K562 (cell line): ENCODE data around the gene LRP4. TPM values are rescaled to one million over a fixed set of nuclear protein-coding genes. Genes with fewer than 3 reads are reported as not detected.

Source experiments
- ATAC-seq: fragments of 200-7000 bp; cut with Tn5 transposase; 3 replicates; pipeline ENCODE4 v1.9.1; 2020; ENCODE audit warnings: moderate library complexity
- BruUV-seq: library from RNA; stranded (reverse); fragments of 400-500 nt; replicated peaks from 2 replicates; lab custom pipeline; 2021; lab: Mats Ljungman, UMichigan
- CTCF ChIA-PET: fragments of 300-600 bp; formaldehyde crosslinking; extraction: SDS; loops from one replicate; lab custom pipeline; 2021; ENCODE audit warnings: low intra/inter-chr PET ratio; lab: Yijun Ruan, JAX
- POLR2A ChIA-PET: fragments of 300-600, 350-650 bp; sonication (Branson Sonifier 250); formaldehyde crosslinking; extraction: SDS; loops from one replicate; lab custom pipeline; 2021; ENCODE audit warnings: antibody characterized with exemption, inconsistent platforms; lab: Yijun Ruan, JAX
- DNase-seq, 4 experiments: peaks; one replicate each; pipeline versions ENCODE4 v3.0.0 to v3.0.0-alpha.2; 2011 to 2018; ENCODE audit warnings: low spot score in 3 of 4, mixed read lengths in 3 of 4; ENCODE audit errors: extremely low read depth in 1 of 4
- FAIRE-seq: peaks from 2 replicates; lab custom pipeline; 2011; peaks lifted over from hg19 to GRCh38; lab: Jason Lieb, UNC
- H2AFZ ChIP-seq: 2 replicates; pipeline ENCODE4 v1.6.0; 2011; ENCODE audit warnings: low read depth, low read length, control low read depth, inconsistent platforms
- H3K27ac ChIP-seq: fragments of 200-600 bp; 3 replicates; pipeline ENCODE4 v1.8.0; 2011; ENCODE audit warnings: low read depth, mild to moderate bottlenecking, control low read depth, inconsistent platforms, low read length, moderate library complexity, mixed read lengths; ENCODE audit errors: extremely low read depth
- H3K27me3 ChIP-seq, 2 experiments: fragments of 300-600 bp in 1 of 2; 2 replicates in 1 of 2; 3 replicates in 1 of 2; pipeline versions ENCODE4 v1.6.0 to v1.8.0; 2011; ENCODE audit warnings: inconsistent platforms in 2 of 2, low read length in 2 of 2, mild to moderate bottlenecking in 1 of 2, mixed read lengths in 1 of 2, moderate library complexity in 1 of 2; ENCODE audit not compliant: control insufficient read depth in 2 of 2, insufficient read depth in 2 of 2
- H3K36me3 ChIP-seq: fragments of 300-600 bp; 3 replicates; pipeline ENCODE4 v1.8.0; 2011; ENCODE audit warnings: mild to moderate bottlenecking, low read length, inconsistent platforms; ENCODE audit not compliant: control insufficient read depth, insufficient read depth
- H3K4me1 ChIP-seq, 2 experiments: fragments of 200-600 bp in 1 of 2; replicated peaks in 1 of 2; 2 replicates in 1 of 2; 3 replicates in 1 of 2; pipeline versions ENCODE4 v1.5.1 to v1.8.0; 2011; ENCODE audit warnings: inconsistent platforms in 2 of 2, low read length in 2 of 2, mild to moderate bottlenecking in 1 of 2, mixed read lengths in 1 of 2, moderate library complexity in 1 of 2; ENCODE audit not compliant: control insufficient read depth in 2 of 2, insufficient read depth in 2 of 2
- H3K4me2 ChIP-seq: 2 replicates; pipeline ENCODE4 v1.6.1; 2011; ENCODE audit warnings: low read length, control low read depth, inconsistent platforms, mixed read lengths; ENCODE audit not compliant: insufficient read depth
- H3K4me3 ChIP-seq: fragments of 200-600 bp; sonication (generic), shearing (Covaris generic); 2 replicates; pipeline ENCODE4 v1.5.1; 2016; ENCODE audit warnings: control low read depth, inconsistent platforms
- H3K79me2 ChIP-seq: fragments of 200-600 bp; 3 replicates; pipeline ENCODE4 v1.8.0; 2011; ENCODE audit warnings: low read length, inconsistent platforms; ENCODE audit not compliant: control insufficient read depth, insufficient read depth
- H3K9ac ChIP-seq, 2 experiments: 2 replicates each; pipeline versions ENCODE4 v1.6.0 to v1.6.1; 2011; ENCODE audit warnings: low read depth in 2 of 2, low read length in 2 of 2, control low read depth in 1 of 2, inconsistent platforms in 1 of 2, mild to moderate bottlenecking in 1 of 2, mixed read lengths in 1 of 2; ENCODE audit not compliant: insufficient read depth in 1 of 2
- H3K9me1 ChIP-seq: one replicate; pipeline ENCODE4 v1.6.0; 2011; ENCODE audit warnings: inconsistent platforms, mild to moderate bottlenecking, low read length, moderate library complexity; ENCODE audit not compliant: control insufficient read depth, insufficient read depth
- H3K9me3 ChIP-seq: replicated peaks from 2 replicates; pipeline ENCODE4 v1.5.1; 2011; ENCODE audit warnings: low read depth, low read length, inconsistent platforms; ENCODE audit not compliant: control insufficient read depth, insufficient read depth
- H4K20me1 ChIP-seq: replicated peaks from 2 replicates; pipeline ENCODE4 v1.6.1; 2011; ENCODE audit warnings: low read length, inconsistent platforms, mixed read lengths; ENCODE audit not compliant: control insufficient read depth, insufficient read depth
- CCNT2 ChIP-seq: IDR thresholded peaks from 2 replicates; pipeline ENCODE4 v1.6.1; 2011; ENCODE audit warnings: borderline replicate concordance, low read depth, mild to moderate bottlenecking, moderate library complexity, mixed read lengths, low read length; ENCODE audit not compliant: insufficient read length; ENCODE audit errors: extremely low read depth
- EGR1 ChIP-seq: fragments of 450-650 bp; conservative IDR thresholded peaks from 2 replicates; pipeline ENCODE4 v1.6.1; 2017; ENCODE audit warnings: mild to moderate bottlenecking
- HDAC3 ChIP-seq: fragments of 450-650 bp; IDR thresholded peaks from 2 replicates; pipeline ENCODE4 v1.6.1; 2018; ENCODE audit warnings: borderline replicate concordance, mild to moderate bottlenecking, moderate library complexity; ENCODE audit not compliant: partially characterized antibody
- HNRNPH1 ChIP-seq: fragments of 200-400 bp; formaldehyde crosslinking; optimal IDR thresholded peaks from 2 replicates; pipeline ENCODE3; 2017; ENCODE audit warnings: low read depth, mild to moderate bottlenecking, low read length, moderate library complexity
- LARP7 ChIP-seq: fragments of 450-650 bp; IDR thresholded peaks from 2 replicates; pipeline ENCODE4 v1.6.1; 2016
- NCOA4 ChIP-seq: fragments of 450-650 bp; IDR thresholded peaks from 2 replicates; pipeline ENCODE4 v1.6.1; 2018; ENCODE audit warnings: mild to moderate bottlenecking; ENCODE audit not compliant: partially characterized antibody
- NUFIP1 ChIP-seq: fragments of 450-650 bp; IDR thresholded peaks from 2 replicates; pipeline ENCODE4 v1.6.1; 2018; ENCODE audit not compliant: partially characterized antibody
- SMARCB1 ChIP-seq: IDR thresholded peaks from 2 replicates; pipeline ENCODE4 v1.6.1; 2011; ENCODE audit warnings: improper control_type of control experiment, low read depth; ENCODE audit not compliant: insufficient read length
- ZNF146 ChIP-seq: IDR thresholded peaks from one replicate; pipeline ENCODE4 v1.6.1; 2018; ENCODE audit warnings: missing compliant biosample characterization; ENCODE audit not compliant: unreplicated experiment
- ZNF197 ChIP-seq: fragments of 200-800 bp; sonication (Bioruptor generic); IDR thresholded peaks from 2 replicates; pipeline ENCODE4 v1.6.1; 2016; ENCODE audit warnings: low read depth, missing genetic modification characterization, missing compliant biosample characterization
- ZZZ3 ChIP-seq: fragments of 450-650 bp; IDR thresholded peaks from 2 replicates; pipeline ENCODE4 v1.6.1; 2016; ENCODE audit warnings: antibody characterized with exemption, mild to moderate bottlenecking, moderate library complexity
- WGBS: fragments of 100-300 bp; shearing (Covaris generic); methylation state at CpG from one replicate; pipeline ENCODE4 v1.1.6; 2016; ENCODE audit warnings: low coverage, mixed read lengths; ENCODE audit not compliant: insufficient coverage; ENCODE audit errors: missing lambda C conversion rate; 5-methylcytosine and 5-hydroxymethylcytosine counted together
- in situ Hi-C: fragments of 300-500 bp; cut with MboI; formaldehyde crosslinking; loops from 4 replicates; pipeline ENCODE4 v1.15.0; 2018; ENCODE audit warnings: inconsistent platforms, mixed read lengths
- intact Hi-C: fragments of 100-400 bp; cut with micrococcal nuclease; formaldehyde crosslinking; loops from 2 replicates; pipeline ENCODE4 v1.14.2; 2022
- polyA plus RNA-seq, 8 experiments: library from polyadenylated mRNA; depleted of rRNA in 4 of 8; stranded (reverse) in 5 of 8; unstranded in 3 of 8; fragments of >200 nt; fragmentation: Nextera tagmentation in 2 of 8; fragmentation: Illumina TruSeq in 1 of 8; extraction: Ambion mirVana in 2 of 8; extraction: Trizol in 1 of 8; gene quantifications; 2 replicates each; pipeline versions ENCODE4 v1.2.1 to v1.2.3, GENCODE V29; 2011 to 2014; ENCODE audit warnings: inconsistent platforms in 1 of 8, missing spikeins in 1 of 8
- total RNA-seq, 7 experiments: library from RNA; depleted of rRNA in 6 of 7; stranded (reverse); fragments of >200 nt in 6 of 7; fragmentation: Illumina TruSeq in 2 of 7; extraction: Trizol in 2 of 7; gene quantifications; 2 replicates each; pipeline versions ENCODE4 v1.2.1 to v1.2.3, GENCODE V29; 2011 to 2021; ENCODE audit warnings: low replicate concordance in 1 of 7

Gene LRP4
- total and polyA plus RNA-seq, 9 of the 15 experiments (the other 6 are each of a cell fraction or from before 2014, with no cell fraction given), result 0.04 to 0.54 (median 0.10) TPM

DNA sequence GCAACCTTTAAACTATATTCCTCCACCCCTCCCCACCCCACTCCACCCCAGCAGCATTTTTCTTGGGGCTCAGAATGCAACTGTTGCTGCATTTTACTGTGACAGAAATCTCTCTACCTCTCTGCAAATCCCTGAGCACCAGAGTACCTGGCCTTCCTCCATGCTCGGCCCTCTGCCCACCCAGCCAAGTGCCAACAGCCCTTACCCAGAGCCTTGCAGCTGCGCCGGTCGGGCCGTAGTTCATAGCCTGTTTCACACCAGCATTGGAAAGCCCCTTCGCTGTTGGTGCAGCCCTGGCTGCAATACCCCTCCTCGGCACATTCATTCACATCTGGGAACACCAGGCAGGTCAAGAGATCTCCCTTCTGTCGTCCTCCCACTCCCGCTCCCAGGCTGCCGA is 23.4 kb downstream of the LRP4 start:
- Histone ChIP-seq H3K4me3 (no peak overlapping the region), H3K9me3 (no peaks in the 10 kb centered on the region), H3K27me3 (peaks cover 14 to 42% of the 10 kb centered on the region in 2 experiments), H3K9me1 (no peaks in the 10 kb centered on the region), H3K27ac (no peak overlapping the region), H3K79me2 (no peaks in the 10 kb centered on the region), H3K36me3 (no peaks in the 10 kb centered on the region), H3K4me2 (no peak overlapping the region), H3K4me1 (peaks cover 0 to 8% of the 10 kb centered on the region in 2 experiments; a peak in 2 of 5 replicates), H2AFZ (no peak overlapping the region), H4K20me1 (peaks cover 9% of the 10 kb centered on the region; the same call in 1 of the 2 replicates), H3K9ac (no peak overlapping the region)
- ATAC-seq, result no peak
- POLR2A ChIA-PET, result interaction anchor here (0.9 kb wide), 1 partner anchor 252 kb away, joined by 3 read pairs; no protein-coding TSS in a partner anchor
- in situ Hi-C loops, result no loop called here
- CTCF ChIA-PET, result interaction anchor here (0.5 kb wide), 1 partner anchor 16 kb away, joined by 3 read pairs; no protein-coding TSS in a partner anchor
- 12% methylated on average over 10 of the region's 10 CpGs for WGBS
- no peak for DNase-seq
- no peak for FAIRE-seq
- intact Hi-C loops, result no loop called here
- TF ChIP-seq CCNT2, result no peak
- no peak for TF ChIP-seq ZNF197 (CRISPR knock-in tag)
- TF ChIP-seq NCOA4, result no peak
- no peak for TF ChIP-seq SMARCB1
- no peak for TF ChIP-seq EGR1
- no peak for TF ChIP-seq LARP7
- no peak for TF ChIP-seq ZNF146 (CRISPR knock-in tag)
- TF ChIP-seq NUFIP1, result no peak
- no peak for TF ChIP-seq HDAC3
- TF ChIP-seq ZZZ3, result no peak
- no peak for TF ChIP-seq HNRNPH1
- no TSS peak for BruUV-seq
